GM18505 (cell line): Measurements from ENCODE around the gene PDSS2.
A peak's percentile ranks its signal among the peaks of the same experiment; 100 is the strongest.

Experiments
- ATAC-seq: cut with Tn5 transposase; IDR thresholded peaks from one replicate; pipeline ENCODE4 v1.9.1; 2021; ENCODE audit not compliant: unreplicated experiment
- POLR2A ChIP-seq: IDR thresholded peaks from 4 replicates; pipeline ENCODE4 v1.6.1; 2011; ENCODE audit warnings: borderline replicate concordance; ENCODE audit not compliant: insufficient read depth, insufficient read length; ENCODE audit errors: extremely low read depth

Gene PDSS2

GRCh38 chr6:107459283-107460082, at the start of gene PDSS2:
TSS of gene PDSS2 (minus strand) at chr6:107459564. CDS start at chr6:107459285, 279 bp downstream.
- peak; percentile 88 for ATAC-seq
- peak; percentile 99 for TF ChIP-seq POLR2A

GRCh38 chr6:107506145-107506544, 46.8 kb upstream of the PDSS2 start:
- TF ChIP-seq POLR2A: no peak
- ATAC-seq: no peak

- no peak for ATAC-seq
- no peak for TF ChIP-seq POLR2A
Measured at GRCh38 chr6:107504270-107505026, 45.1 kb upstream of the PDSS2 start.

- TF ChIP-seq POLR2A: no peak
- ATAC-seq: no peak
Measured at GRCh38 chr6:107496892-107497684, 37.7 kb upstream of the PDSS2 start.

GRCh38 chr6:107495971-107496370, 36.6 kb upstream of the PDSS2 start:
- no peak for TF ChIP-seq POLR2A
- ATAC-seq: no peak

GRCh38 chr6:107495196-107495643, 35.9 kb upstream of the PDSS2 start:
- TF ChIP-seq POLR2A: no peak
- no peak for ATAC-seq

GRCh38 chr6:107493158-107494057, 34.0 kb upstream of the PDSS2 start:
- no peak for TF ChIP-seq POLR2A
- ATAC-seq: no peak

GRCh38 chr6:107491760-107492660, 32.6 kb upstream of the PDSS2 start:
- ATAC-seq: no peak
- no peak for TF ChIP-seq POLR2A

GRCh38 chr6:107491138-107491609, 31.8 kb upstream of the PDSS2 start:
- no peak for ATAC-seq
- TF ChIP-seq POLR2A: no peak

GRCh38 chr6:107490566-107491137, 31.3 kb upstream of the PDSS2 start:
- TF ChIP-seq POLR2A: no peak
- no peak for ATAC-seq

GRCh38 chr6:107489636-107490565, 30.5 kb upstream of the PDSS2 start, which contains the start of gene SOBP:
TSS of gene SOBP (plus strand) at chr6:107490117. CDS start at chr6:107490617, 500 bp downstream.
- TF ChIP-seq POLR2A: no peak
- no peak for ATAC-seq
